Stomach (tissue), 9 donors: ENCODE data around the gene EME1. TPM values are rescaled to one million over a fixed set of nuclear protein-coding genes. Genes with fewer than 3 reads are reported as not detected.
A peak's percentile ranks its signal among the peaks of the same experiment; 100 is the strongest.

Experiments
- DNase-seq, 2 donors: peaks; one replicate each; pipeline versions ENCODE4 v3.0.0 to v3.0.0-alpha.2; 2013 to 2019
- H3K27ac ChIP-seq, 5 donors: fragments of 200-600 bp in 4 of 5; sonication (generic) in 4 of 5; one replicate each; pipeline ENCODE4 v1.5.1; 2013 to 2019; ENCODE audit warnings: mild to moderate bottlenecking in 1 of 5, moderate library complexity in 1 of 5
- H3K27me3 ChIP-seq, 3 donors: fragments of 200-600 bp; sonication (generic); one replicate each; pipeline ENCODE4 v1.5.1; 2017 to 2019; ENCODE audit warnings: mixed run types in 1 of 3
- H3K36me3 ChIP-seq, 4 donors: fragments of 200-600 bp; sonication (generic); 1 replicate in 3 of 4; 2 replicates in 1 of 4; pipeline ENCODE4 v1.5.1; 2016 to 2019
- H3K4me1 ChIP-seq, 4 donors: fragments of 200-600 bp; sonication (generic); one replicate each; pipeline ENCODE4 v1.5.1; 2016 to 2019
- H3K4me3 ChIP-seq, 4 donors: fragments of 200-600 bp; sonication (generic) in 3 of 4; one replicate each; pipeline ENCODE4 v1.5.1; 2016 to 2019; ENCODE audit warnings: mild to moderate bottlenecking in 1 of 4
- H3K9me3 ChIP-seq, 4 donors: fragments of 200-600 bp; sonication (generic); one replicate each; pipeline ENCODE4 v1.5.1; 2016 to 2019
- EP300 ChIP-seq: sonication (generic); formaldehyde crosslinking; IDR thresholded peaks from one replicate; pipeline ENCODE4 v1.6.1; 2017; ENCODE audit warnings: antibody characterized with exemption
- POLR2A ChIP-seq, 4 donors: fragments of 450-650 bp; IDR thresholded peaks; one replicate each; pipeline ENCODE4 v1.6.1; 2016; ENCODE audit warnings: antibody characterized with exemption in 4 of 4, control low read depth in 2 of 4, mild to moderate bottlenecking in 1 of 4, moderate library complexity in 1 of 4
- POLR2AphosphoS5 ChIP-seq, 3 donors: sonication (generic); formaldehyde crosslinking; IDR thresholded peaks; one replicate each; pipeline ENCODE4 v1.6.1; 2016; ENCODE audit warnings: antibody characterized with exemption in 3 of 3
- WGBS, 5 donors: extraction: QIAGEN DNeasy Blood & Tissue Kit in 3 of 5; methylation state at CpG; one replicate each; pipeline versions ENCODE4 v1.1.5 to v1.1.7; 2013 to 2018; 5-methylcytosine and 5-hydroxymethylcytosine counted together
- intact Hi-C: fragments of 100-400 bp; cut with DNase I; formaldehyde crosslinking; loops from one replicate; pipeline ENCODE4 v1.15.1; 2023; ENCODE audit warnings: low total_unique reads
- polyA plus RNA-seq, 3 donors: library from polyadenylated mRNA; stranded (reverse); fragments of 200-250 nt; gene quantifications; one replicate each; pipeline ENCODE4 v1.2.3, GENCODE V29; 2013
- total RNA-seq, 5 donors: library from RNA; depleted of rRNA; stranded (reverse); fragments of >200 nt; gene quantifications; one replicate each; pipeline versions ENCODE4 v1.1.0 to v1.2.3, GENCODE V29; 2014 to 2016
- TF ChIP-seq, protein P1 (sequence below), 7 experiments: fragments of 450-650 bp in 4 of 7; fragments of 200-600 bp in 3 of 7; sonication (generic) in 3 of 7; IDR thresholded peaks; one replicate each; pipeline ENCODE4 v1.5.1; 2016 to 2019; ENCODE audit warnings: antibody characterized with exemption in 7 of 7, control low read depth in 2 of 7, mild to moderate bottlenecking in 1 of 7
- donor health status: healthy with polysubstance abuse.
- donor health status: Bipolar disorder and iron deficiency.
- donor health status: healthy.

EME1 gene
- total and polyA plus RNA-seq, 8 donors: 0.87 to 15.8 (median 2.6) TPM; not detected in 2

DNA sequence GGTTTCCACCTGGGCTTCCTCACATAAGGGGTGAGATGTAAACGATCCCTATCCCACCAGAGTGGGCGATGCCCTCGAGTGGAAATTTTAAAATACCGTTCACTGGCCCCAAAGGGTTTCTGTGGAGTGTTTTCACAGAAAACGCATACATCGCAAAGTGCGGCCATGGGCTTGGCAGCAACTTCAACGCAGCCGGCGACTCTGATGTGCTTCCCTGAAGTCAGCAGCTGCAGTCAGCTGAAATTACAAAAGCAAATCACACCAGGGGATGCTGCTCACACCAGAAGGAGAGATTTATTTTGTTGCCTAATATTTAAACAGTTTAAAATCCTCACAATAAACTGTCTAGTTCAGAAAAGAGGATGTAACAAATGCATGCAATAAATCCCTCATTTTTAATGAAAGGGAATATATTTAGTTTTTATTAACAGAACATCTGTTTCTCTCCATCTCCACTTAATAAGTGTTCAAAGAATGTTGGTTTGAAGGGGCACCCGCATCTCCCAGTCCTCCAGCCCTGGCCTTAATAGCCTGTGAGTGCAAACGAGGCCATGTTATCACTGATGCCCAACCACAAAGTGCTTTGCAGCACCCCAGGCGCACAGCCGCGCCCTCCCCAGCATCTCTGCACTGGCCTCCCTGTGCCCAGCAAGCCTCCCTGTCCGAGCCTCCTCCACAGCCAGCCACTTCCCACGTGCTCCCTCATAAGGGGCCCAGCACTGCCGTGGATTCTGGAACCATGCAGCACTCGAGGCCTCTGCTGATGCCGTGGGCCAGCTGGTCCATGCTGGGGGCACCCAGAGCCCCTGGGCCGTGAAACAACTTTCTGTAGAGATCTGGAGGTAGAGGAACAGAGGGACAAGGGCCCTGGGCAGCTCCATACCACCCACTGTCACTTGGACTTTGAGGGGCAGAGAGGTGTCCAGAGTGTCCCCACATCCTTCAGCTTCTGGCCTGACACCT, 44.4 kb upstream of the EME1 start:
- no peaks in the 10 kb centered on the region for H3K27me3 ChIP-seq
- WGBS, 5 donors: 60 to 72% (median 65%) methylated on average over 21 of the region's 21 CpGs
- no peak for TF ChIP-seq POLR2A (IDR thresholded peaks at IDR 0.05)
- TF ChIP-seq POLR2AphosphoS5 (IDR thresholded peaks at IDR 0.05): no peak
- TF ChIP-seq EP300: no peak
- TF ChIP-seq, protein P1, sequence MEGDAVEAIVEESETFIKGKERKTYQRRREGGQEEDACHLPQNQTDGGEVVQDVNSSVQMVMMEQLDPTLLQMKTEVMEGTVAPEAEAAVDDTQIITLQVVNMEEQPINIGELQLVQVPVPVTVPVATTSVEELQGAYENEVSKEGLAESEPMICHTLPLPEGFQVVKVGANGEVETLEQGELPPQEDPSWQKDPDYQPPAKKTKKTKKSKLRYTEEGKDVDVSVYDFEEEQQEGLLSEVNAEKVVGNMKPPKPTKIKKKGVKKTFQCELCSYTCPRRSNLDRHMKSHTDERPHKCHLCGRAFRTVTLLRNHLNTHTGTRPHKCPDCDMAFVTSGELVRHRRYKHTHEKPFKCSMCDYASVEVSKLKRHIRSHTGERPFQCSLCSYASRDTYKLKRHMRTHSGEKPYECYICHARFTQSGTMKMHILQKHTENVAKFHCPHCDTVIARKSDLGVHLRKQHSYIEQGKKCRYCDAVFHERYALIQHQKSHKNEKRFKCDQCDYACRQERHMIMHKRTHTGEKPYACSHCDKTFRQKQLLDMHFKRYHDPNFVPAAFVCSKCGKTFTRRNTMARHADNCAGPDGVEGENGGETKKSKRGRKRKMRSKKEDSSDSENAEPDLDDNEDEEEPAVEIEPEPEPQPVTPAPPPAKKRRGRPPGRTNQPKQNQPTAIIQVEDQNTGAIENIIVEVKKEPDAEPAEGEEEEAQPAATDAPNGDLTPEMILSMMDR (IDR thresholded peaks at IDR 0.05): no peak
- no peak overlapping the region for H3K4me3 ChIP-seq
- DNase-seq: peak in 1 of 2 donors; percentile 57
- intact Hi-C loops: no loop called here
- H3K9me3 ChIP-seq: no peaks in the 10 kb centered on the region
- peak overlapping the region in 1 of 5 donors; percentile 8 for H3K27ac ChIP-seq
- H3K36me3 ChIP-seq: no peaks in the 10 kb centered on the region
- peaks cover 0 to 15% (median 0%) of the 10 kb centered on the region in 4 donors for H3K4me1 ChIP-seq

DNA sequence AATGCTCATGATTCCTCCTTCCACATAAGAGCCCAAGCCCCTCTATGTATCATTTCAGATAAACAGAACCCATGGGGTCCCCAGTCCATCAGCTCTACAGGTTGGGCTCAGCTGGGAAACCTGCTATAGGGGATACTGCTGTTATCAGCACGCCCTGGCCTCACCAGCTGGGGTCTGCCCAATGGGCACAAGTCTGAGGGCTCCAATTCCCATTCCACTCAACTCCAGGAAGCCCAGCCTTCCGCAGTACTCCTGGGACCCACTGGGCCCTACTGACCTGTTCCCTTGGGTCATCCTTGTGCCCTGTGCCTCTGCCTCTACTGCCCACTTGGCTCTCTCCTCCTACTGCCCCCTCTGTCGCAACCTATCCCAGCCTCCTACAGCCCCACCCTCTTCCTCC, 43.3 kb upstream of the EME1 start:
- intact Hi-C loops: no loop called here
- H3K9me3 ChIP-seq: no peaks in the 10 kb centered on the region
- H3K27ac ChIP-seq: no peak overlapping the region
- DNase-seq: no peak
- peaks cover 0 to 16% (median 2%) of the 10 kb centered on the region in 4 donors for H3K4me1 ChIP-seq
- 74 to 91% (median 84%) methylated on average over 3 of the region's 3 CpGs for WGBS, 5 donors
- H3K4me3 ChIP-seq: no peak overlapping the region
- no peaks in the 10 kb centered on the region for H3K36me3 ChIP-seq
- TF ChIP-seq EP300: no peak
- no peak for TF ChIP-seq POLR2AphosphoS5 (IDR thresholded peaks at IDR 0.05)
- TF ChIP-seq POLR2A (IDR thresholded peaks at IDR 0.05): no peak
- TF ChIP-seq, protein P1 (IDR thresholded peaks at IDR 0.05): no peak
- no peaks in the 10 kb centered on the region for H3K27me3 ChIP-seq

DNA sequence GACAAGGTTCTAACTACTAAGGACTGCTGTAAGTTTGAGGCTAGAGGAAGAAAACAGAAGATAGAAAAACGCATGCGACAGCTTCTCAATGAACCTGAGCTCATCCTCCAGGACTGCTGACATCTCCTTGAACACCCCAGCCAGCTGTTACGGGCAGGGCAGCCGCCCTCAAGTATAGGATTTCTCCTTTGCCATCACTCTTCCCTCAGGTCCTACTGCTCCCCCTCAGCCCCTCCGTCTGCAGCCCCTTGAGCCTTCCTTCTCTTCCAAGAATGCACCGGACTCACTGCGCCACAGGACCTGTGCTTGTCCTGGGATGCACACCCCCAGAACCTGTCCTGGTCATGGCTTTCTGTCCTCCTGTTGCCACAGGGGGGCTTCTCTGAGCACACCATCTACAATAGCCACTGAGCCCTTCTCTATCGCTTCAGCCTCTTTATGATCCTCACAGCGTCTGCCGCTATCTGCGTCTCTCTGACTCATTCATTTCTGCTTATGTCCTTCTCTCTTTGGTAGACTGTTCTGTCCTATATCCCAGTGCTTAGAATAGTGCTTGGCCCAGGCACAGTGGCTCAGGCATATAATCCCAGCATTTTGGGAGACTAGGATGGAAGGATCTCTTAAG, 42.8 kb upstream of the EME1 start:
- no peaks in the 10 kb centered on the region for H3K27me3 ChIP-seq
- intact Hi-C loops: no loop called here
- H3K9me3 ChIP-seq: no peaks in the 10 kb centered on the region
- no peak overlapping the region for H3K27ac ChIP-seq
- peaks cover 0 to 16% (median 2%) of the 10 kb centered on the region in 4 donors for H3K4me1 ChIP-seq
- whole genome bisulfite sequencing, 5 donors: 90 to 94% (median 93%) methylated on average over 11 of the region's 11 CpGs
- H3K36me3 ChIP-seq: no peaks in the 10 kb centered on the region
- TF ChIP-seq POLR2A (IDR thresholded peaks at IDR 0.05) (no peak), EP300 (no peak), POLR2AphosphoS5 (IDR thresholded peaks at IDR 0.05) (no peak)
- TF ChIP-seq, protein P1 (IDR thresholded peaks at IDR 0.05): no peak
- no peak overlapping the region for H3K4me3 ChIP-seq
- no peak for DNase-seq

DNA sequence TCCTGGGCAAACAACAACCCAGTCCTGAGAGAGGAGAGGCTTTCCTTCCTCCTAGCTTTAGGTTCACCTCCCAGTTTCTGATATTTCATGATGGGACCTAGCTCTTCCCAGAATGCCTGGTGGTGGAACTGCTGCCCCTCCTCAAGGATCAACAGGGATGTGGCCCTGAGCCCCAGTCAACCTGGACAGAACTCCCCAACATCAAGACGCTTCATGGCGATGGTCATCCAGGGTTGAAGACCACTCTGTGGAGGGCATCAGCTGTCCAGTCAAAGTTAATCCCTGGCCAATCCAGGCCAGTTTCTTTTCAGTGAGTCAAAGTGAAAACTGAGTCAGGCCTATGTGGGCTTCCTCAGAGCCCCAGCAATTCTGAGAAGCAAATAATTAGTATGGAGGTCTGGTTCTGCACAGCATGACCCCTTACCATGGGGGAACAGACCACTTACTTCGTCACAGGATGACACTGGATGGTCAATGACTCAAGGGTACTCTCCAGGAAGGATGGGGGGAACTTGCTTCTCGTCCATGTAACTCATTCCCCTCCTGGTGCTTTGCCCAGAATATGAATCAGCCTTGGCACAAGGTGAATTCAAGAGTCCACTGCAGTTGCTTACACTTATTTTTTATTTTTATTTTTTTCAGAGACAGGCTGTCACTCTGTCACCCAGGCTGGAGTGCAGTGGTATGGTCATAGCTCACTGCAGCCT, 41.8 kb upstream of the EME1 start:
- no peak for DNase-seq
- intact Hi-C loops: no loop called here
- H3K4me1 ChIP-seq: peaks cover 0 to 16% (median 2%) of the 10 kb centered on the region in 4 donors
- TF ChIP-seq EP300 (no peak), POLR2AphosphoS5 (IDR thresholded peaks at IDR 0.05) (no peak), POLR2A (IDR thresholded peaks at IDR 0.05) (no peak)
- TF ChIP-seq, protein P1 (IDR thresholded peaks at IDR 0.05): no peak
- no peaks in the 10 kb centered on the region for H3K27me3 ChIP-seq
- no peaks in the 10 kb centered on the region for H3K9me3 ChIP-seq
- H3K4me3 ChIP-seq: no peak overlapping the region
- 65 to 92% (median 81%) methylated on average over 4 of the region's 4 CpGs for WGBS, 5 donors
- no peak overlapping the region for H3K27ac ChIP-seq
- no peaks in the 10 kb centered on the region for H3K36me3 ChIP-seq
